Measurements from ENCODE around the gene ADAM22.

DNA sequence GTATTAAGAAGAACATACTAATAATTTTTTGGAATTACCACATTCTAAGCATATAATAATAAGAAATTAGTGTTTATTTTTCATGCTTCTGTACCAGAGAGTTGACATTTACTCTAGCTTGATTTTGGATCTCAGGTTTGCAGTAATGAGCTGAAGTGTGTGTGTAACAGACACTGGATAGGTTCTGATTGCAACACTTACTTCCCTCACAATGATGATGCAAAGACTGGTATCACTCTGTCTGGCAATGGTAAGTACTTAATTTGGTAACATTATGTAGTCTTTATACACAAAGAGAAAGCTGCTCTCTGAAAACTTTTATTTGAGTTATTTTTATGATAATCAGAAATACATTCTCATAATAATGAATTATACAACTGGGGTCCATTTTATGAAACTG, 231.6 kb downstream of the ADAM22 start:
- TF ChIP-seq RBAK (tag by site-specific recombination; IDR thresholded peaks at IDR 0.05) (no peak), ZNF639 (tag by site-specific recombination; IDR thresholded peaks at IDR 0.05) (no peak), SP2 (tag by site-specific recombination; IDR thresholded peaks at IDR 0.05) (no peak), ZNF423 (tag by site-specific recombination; IDR thresholded peaks at IDR 0.05) (no peak), ZBTB49 (tag by site-specific recombination; IDR thresholded peaks at IDR 0.05; ENCODE audit: low read depth) (no peak), ZNF2 (tag by site-specific recombination; IDR thresholded peaks at IDR 0.05) (no peak), ZNF214 (tag by site-specific recombination; IDR thresholded peaks at IDR 0.05; ENCODE audit: borderline replicate concordance) (no peak)
- TF ChIP-seq, protein P1, sequence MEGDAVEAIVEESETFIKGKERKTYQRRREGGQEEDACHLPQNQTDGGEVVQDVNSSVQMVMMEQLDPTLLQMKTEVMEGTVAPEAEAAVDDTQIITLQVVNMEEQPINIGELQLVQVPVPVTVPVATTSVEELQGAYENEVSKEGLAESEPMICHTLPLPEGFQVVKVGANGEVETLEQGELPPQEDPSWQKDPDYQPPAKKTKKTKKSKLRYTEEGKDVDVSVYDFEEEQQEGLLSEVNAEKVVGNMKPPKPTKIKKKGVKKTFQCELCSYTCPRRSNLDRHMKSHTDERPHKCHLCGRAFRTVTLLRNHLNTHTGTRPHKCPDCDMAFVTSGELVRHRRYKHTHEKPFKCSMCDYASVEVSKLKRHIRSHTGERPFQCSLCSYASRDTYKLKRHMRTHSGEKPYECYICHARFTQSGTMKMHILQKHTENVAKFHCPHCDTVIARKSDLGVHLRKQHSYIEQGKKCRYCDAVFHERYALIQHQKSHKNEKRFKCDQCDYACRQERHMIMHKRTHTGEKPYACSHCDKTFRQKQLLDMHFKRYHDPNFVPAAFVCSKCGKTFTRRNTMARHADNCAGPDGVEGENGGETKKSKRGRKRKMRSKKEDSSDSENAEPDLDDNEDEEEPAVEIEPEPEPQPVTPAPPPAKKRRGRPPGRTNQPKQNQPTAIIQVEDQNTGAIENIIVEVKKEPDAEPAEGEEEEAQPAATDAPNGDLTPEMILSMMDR (tag by site-specific recombination; IDR thresholded peaks at IDR 0.05), result no peak
- TF ChIP-seq, protein P2, sequence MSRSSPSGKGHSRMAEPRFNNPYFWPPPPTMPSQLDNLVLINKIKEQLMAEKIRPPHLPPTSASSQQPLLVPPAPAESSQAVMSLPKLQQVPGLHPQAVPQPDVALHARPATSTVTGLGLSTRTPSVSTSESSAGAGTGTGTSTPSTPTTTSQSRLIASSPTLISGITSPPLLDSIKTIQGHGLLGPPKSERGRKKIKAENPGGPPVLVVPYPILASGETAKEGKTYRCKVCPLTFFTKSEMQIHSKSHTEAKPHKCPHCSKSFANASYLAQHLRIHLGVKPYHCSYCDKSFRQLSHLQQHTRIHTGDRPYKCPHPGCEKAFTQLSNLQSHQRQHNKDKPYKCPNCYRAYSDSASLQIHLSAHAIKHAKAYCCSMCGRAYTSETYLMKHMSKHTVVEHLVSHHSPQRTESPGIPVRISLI (tag by site-specific recombination; IDR thresholded peaks at IDR 0.05), result no peak

All from HEK293 (cell line).